OCI-LY7 (cell line): ENCODE measurements around the gene CAPZB. TPM values are rescaled to one million over a fixed set of nuclear protein-coding genes. Genes with fewer than 3 reads are reported as not detected.

ENCODE experiments used
- BruUV-seq: library from RNA; stranded (reverse); fragments of 400-500 nt; replicated peaks from 2 replicates; lab custom pipeline; 2021; lab: Mats Ljungman, UMichigan
- CTCF ChIA-PET: fragments of 300-600 bp; sonication (Branson Sonifier 250); formaldehyde crosslinking; loops from one replicate; lab custom pipeline; 2022; ENCODE audit warnings: antibody characterized with exemption; ENCODE audit not compliant: unreplicated experiment; lab: Charles Lee
- POLR2A ChIA-PET: fragments of 300-600 bp; sonication (Branson Sonifier 250); formaldehyde crosslinking; loops from one replicate; lab custom pipeline; 2022; ENCODE audit warnings: antibody characterized with exemption; lab: Charles Lee
- DNase-seq: peaks from one replicate; pipeline ENCODE4 v3.0.0-alpha.2; 2015; ENCODE audit warnings: low spot score
- H2AFZ ChIP-seq: fragments of 200-600 bp; sonication (generic), shearing (Covaris generic); 2 replicates; pipeline ENCODE4 v1.6.1; 2014; ENCODE audit warnings: mild to moderate bottlenecking, antibody characterized with exemption, low read length, moderate library complexity
- H3K27ac ChIP-seq: fragments of 200-600 bp; sonication (generic); 2 replicates; pipeline ENCODE4 v1.5.1; 2014; ENCODE audit warnings: mixed run types, low read depth, mild to moderate bottlenecking, moderate library complexity, low read length, inconsistent platforms; ENCODE audit not compliant: poor library complexity, severe bottlenecking
- H3K36me3 ChIP-seq: fragments of 200-600 bp; sonication (generic); 2 replicates; pipeline ENCODE4 v1.6.1; 2014; ENCODE audit warnings: mild to moderate bottlenecking, antibody characterized with exemption, low read length, moderate library complexity, mixed read lengths; ENCODE audit not compliant: insufficient read depth
- H3K4me1 ChIP-seq: fragments of 200-600 bp; sonication (generic); 2 replicates; pipeline ENCODE4 v1.5.1; 2014; ENCODE audit warnings: mild to moderate bottlenecking, low read length; ENCODE audit not compliant: insufficient read depth, poor library complexity, severe bottlenecking
- H3K4me2 ChIP-seq: fragments of 200-600 bp; sonication (generic); 2 replicates; pipeline ENCODE4 v1.6.1; 2014; ENCODE audit warnings: mild to moderate bottlenecking, low read length
- H3K4me3 ChIP-seq: fragments of 200-600 bp; sonication (generic); 2 replicates; pipeline ENCODE4 v1.5.1; 2014; ENCODE audit warnings: mild to moderate bottlenecking, low read depth, low read length; ENCODE audit not compliant: poor library complexity, severe bottlenecking
- H3K79me2 ChIP-seq: fragments of 200-600 bp; sonication (generic); 2 replicates; pipeline ENCODE4 v1.6.1; 2016; ENCODE audit warnings: low read depth, mild to moderate bottlenecking, low read length, moderate library complexity, mixed read lengths; ENCODE audit not compliant: insufficient read depth
- H3K9me2 ChIP-seq: fragments of 200-600 bp; sonication (generic); 2 replicates; pipeline ENCODE4 v1.6.1; 2016; ENCODE audit warnings: mild to moderate bottlenecking, low read length, mixed read lengths; ENCODE audit not compliant: insufficient read depth
- H3K9me3 ChIP-seq: fragments of 200-600 bp; sonication (generic); 2 replicates; pipeline ENCODE4 v1.6.1; 2014; ENCODE audit warnings: mild to moderate bottlenecking, mixed run types, low read length, mixed read lengths
- H4K20me1 ChIP-seq: fragments of 200-600 bp; sonication (generic); 2 replicates; pipeline ENCODE4 v1.6.1; 2014; ENCODE audit warnings: mild to moderate bottlenecking, antibody characterized with exemption, low read length, moderate library complexity, mixed read lengths; ENCODE audit not compliant: insufficient read depth
- EZH2phosphoT487 ChIP-seq: fragments of 200-600 bp; sonication (generic); IDR thresholded peaks from 2 replicates; pipeline ENCODE4 v1.6.1; 2018; ENCODE audit warnings: low read depth, borderline replicate concordance, mild to moderate bottlenecking, mixed run types, antibody characterized with exemption, low read length, moderate library complexity, mixed read lengths
- intact Hi-C: fragments of 100-400 bp; cut with micrococcal nuclease; formaldehyde crosslinking; loops from one replicate; pipeline ENCODE4 v1.10.0; 2022; ENCODE audit not compliant: unreplicated experiment
- total RNA-seq, 2 experiments: library from RNA; depleted of rRNA in 1 of 2; stranded (reverse); fragments of >200 nt in 1 of 2; shearing (Covaris generic) in 1 of 2; gene quantifications; 2 replicates each; pipeline ENCODE4 v1.2.3, GENCODE V29; 2014 to 2022
- TF ChIP-seq, protein P1 (sequence below): fragments of 200-600 bp; sonication (generic); conservative IDR thresholded peaks from 2 replicates; pipeline ENCODE4 v1.5.1; 2014; ENCODE audit warnings: mild to moderate bottlenecking, antibody characterized with exemption, low read length, moderate library complexity, mixed read lengths

The CAPZB gene
- total RNA-seq, 2 experiments from 2014 or later = 61.3 to 187 TPM

DNA sequence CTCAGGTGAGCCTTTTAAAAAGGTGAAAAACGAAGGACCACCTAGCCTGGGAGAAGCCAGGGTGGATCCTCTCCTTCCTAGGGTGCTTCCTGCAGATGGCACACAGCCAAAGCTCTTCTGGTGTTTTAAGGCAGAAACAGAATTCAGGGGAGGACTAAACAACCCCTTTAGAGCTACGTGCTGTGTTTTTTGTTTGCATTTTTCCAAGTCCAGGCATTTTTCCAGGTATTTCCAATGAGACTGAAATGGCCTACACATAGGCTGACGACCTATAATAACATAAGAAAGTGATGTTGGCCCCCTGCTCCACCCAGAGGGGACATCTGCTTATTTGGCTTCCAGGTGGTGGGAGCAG lies 83.8 kb downstream of the CAPZB start:
- TF ChIP-seq, protein P1, sequence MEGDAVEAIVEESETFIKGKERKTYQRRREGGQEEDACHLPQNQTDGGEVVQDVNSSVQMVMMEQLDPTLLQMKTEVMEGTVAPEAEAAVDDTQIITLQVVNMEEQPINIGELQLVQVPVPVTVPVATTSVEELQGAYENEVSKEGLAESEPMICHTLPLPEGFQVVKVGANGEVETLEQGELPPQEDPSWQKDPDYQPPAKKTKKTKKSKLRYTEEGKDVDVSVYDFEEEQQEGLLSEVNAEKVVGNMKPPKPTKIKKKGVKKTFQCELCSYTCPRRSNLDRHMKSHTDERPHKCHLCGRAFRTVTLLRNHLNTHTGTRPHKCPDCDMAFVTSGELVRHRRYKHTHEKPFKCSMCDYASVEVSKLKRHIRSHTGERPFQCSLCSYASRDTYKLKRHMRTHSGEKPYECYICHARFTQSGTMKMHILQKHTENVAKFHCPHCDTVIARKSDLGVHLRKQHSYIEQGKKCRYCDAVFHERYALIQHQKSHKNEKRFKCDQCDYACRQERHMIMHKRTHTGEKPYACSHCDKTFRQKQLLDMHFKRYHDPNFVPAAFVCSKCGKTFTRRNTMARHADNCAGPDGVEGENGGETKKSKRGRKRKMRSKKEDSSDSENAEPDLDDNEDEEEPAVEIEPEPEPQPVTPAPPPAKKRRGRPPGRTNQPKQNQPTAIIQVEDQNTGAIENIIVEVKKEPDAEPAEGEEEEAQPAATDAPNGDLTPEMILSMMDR = no peak
- TF ChIP-seq EZH2phosphoT487 = no peak
- Histone ChIP-seq H3K4me3 (no peak overlapping the region), H3K4me2 (no peak overlapping the region), H3K36me3 (no peaks in the 10 kb centered on the region; the same call in 1 of the 2 replicates), H3K9me3 (no peaks in the 10 kb centered on the region), H3K9me2 (no peaks in the 10 kb centered on the region), H3K4me1 (no peaks in the 10 kb centered on the region), H2AFZ (no peak overlapping the region), H3K79me2 (no peaks in the 10 kb centered on the region), H4K20me1 (no peaks in the 10 kb centered on the region), H3K27ac (no peak overlapping the region)
- no TSS peak for BruUV-seq
- ChIA-PET POLR2A (no interaction called here), CTCF (no interaction called here)
- intact Hi-C loops = no loop called here
- DNase-seq = no peak

DNA sequence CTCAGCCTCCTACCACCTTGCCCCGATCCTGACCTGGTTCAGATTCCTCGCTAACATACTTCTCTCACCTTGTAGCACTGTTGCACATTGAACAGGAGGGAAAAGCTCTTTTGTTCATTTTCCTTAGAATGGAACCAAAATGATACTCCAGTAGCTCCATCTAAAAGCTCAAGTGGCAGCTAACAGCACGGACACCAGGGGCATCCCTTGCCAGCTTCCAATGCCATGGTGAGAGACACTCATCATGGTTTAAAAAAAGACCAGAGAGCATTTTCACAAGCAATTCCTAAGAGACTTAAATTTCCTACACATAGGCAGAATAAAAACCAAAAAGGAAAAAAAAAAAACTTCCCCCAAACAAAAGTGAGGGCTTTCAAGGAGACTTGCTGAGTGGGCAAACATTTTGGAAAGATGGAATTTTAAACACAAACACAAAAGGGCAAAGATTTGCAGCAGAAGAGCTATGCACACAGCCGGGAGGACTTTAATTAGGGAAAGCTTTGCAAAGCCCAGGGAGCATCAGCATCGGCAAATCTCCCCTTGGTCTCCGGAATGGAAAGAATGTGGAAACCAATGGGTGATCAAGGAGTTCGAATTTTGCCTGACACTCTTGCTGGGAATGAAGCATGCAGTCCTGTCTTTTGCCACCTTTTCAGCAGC lies 84.3 kb downstream of the CAPZB start:
- no peak for DNase-seq
- POLR2A ChIA-PET = interaction anchor here (0.7 kb wide), 2 partner anchors 477 to 1322 kb away, joined by 5 to 7 read pairs; no protein-coding TSS in a partner anchor
- Histone ChIP-seq H3K9me3 (no peaks in the 10 kb centered on the region), H3K4me1 (peaks cover 1% of the 10 kb centered on the region), H3K79me2 (no peaks in the 10 kb centered on the region), H4K20me1 (no peaks in the 10 kb centered on the region), H2AFZ (no peak overlapping the region), H3K9me2 (no peaks in the 10 kb centered on the region), H3K4me2 (no peak overlapping the region), H3K36me3 (no peaks in the 10 kb centered on the region; the same call in 1 of the 2 replicates), H3K27ac (no peak overlapping the region), H3K4me3 (no peak overlapping the region)
- intact Hi-C loops = no loop called here
- CTCF ChIA-PET = interaction anchor here (0.7 kb wide), 1 partner anchor 9 kb away, joined by 5 read pairs; no protein-coding TSS in a partner anchor
- no peak for TF ChIP-seq EZH2phosphoT487
- TF ChIP-seq, protein P1 = no peak
- BruUV-seq = no TSS peak

DNA sequence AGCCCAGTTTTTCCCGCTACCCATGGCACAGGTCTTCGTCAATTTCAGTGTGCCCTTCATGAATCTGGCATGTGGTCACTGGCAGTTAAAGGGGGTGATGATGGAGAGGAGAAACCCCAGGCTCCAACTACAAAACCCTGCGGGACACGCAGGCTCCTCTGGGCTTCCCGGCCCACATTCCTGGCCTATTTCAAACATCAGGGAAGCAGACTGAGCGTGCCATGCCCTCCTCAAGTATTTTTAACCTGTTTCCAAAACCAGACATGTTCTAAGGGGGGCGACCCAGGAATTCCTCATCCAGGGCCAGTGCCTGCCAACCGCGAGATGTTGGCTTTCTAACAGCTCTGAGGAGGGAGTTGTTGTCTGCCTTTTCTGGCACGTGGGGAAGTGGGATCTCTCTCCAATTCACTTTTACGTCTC lies 85.1 kb downstream of the CAPZB start:
- H3K36me3 ChIP-seq = no peaks in the 10 kb centered on the region; the same call in 1 of the 2 replicates
- no peaks in the 10 kb centered on the region for H4K20me1 ChIP-seq
- intact Hi-C loops = no loop called here

More for the DNA sequence above, 85.1 kb downstream of the CAPZB start:
- H3K9me3 ChIP-seq = no peaks in the 10 kb centered on the region
- H3K4me1 ChIP-seq = peaks cover 9% of the 10 kb centered on the region
- no peak overlapping the region for H2AFZ ChIP-seq
- no peak for TF ChIP-seq EZH2phosphoT487
- TF ChIP-seq, protein P1 = no peak
- no peak for DNase-seq
- H3K79me2 ChIP-seq = no peaks in the 10 kb centered on the region
- POLR2A ChIA-PET = interaction anchor here (0.7 kb wide), 2 partner anchors 477 to 1323 kb away, joined by 5 to 7 read pairs; no protein-coding TSS in a partner anchor
- CTCF ChIA-PET = interaction anchor here (0.7 kb wide), 1 partner anchor 10 kb away, joined by 5 read pairs; no protein-coding TSS in a partner anchor
- no peak overlapping the region for H3K4me3 ChIP-seq
- H3K9me2 ChIP-seq = no peaks in the 10 kb centered on the region
- no TSS peak for BruUV-seq
- no peak overlapping the region for H3K4me2 ChIP-seq
- no peak overlapping the region for H3K27ac ChIP-seq
